T47D (cell line): ENCODE results near the gene FGD4.

Source experiments
- DNase-seq, 2 experiments: peaks; one replicate each; pipeline versions ENCODE4 v3.0.0 to v3.0.0-alpha.2; 2011 to 2012; ENCODE audit warnings: low read depth in 1 of 2, low spot score in 1 of 2
- JUND ChIP-seq: IDR thresholded peaks from 2 replicates; pipeline ENCODE4 v1.6.1; 2012; ENCODE audit warnings: low read depth
- in situ Hi-C: cut with HindIII; loops from 2 replicates; pipeline ENCODE4 v1.10.0; 2016; ENCODE audit warnings: low sequenced_read_pairs, low pct_unique_long_range_greater_than_20kb

The FGD4 gene

GRCh38 chr12:32450363-32450762, 51.0 kb downstream of the FGD4 start:
- TF ChIP-seq JUND: no peak
- in situ Hi-C loops: no loop called here
- no peak for DNase-seq

- in situ Hi-C loops: no loop called here
- TF ChIP-seq JUND: no peak
- DNase-seq: no peak
Observed at GRCh38 chr12:32450768-32451167, 51.4 kb downstream of the FGD4 start.

GRCh38 chr12:32451816-32452215, 52.5 kb downstream of the FGD4 start:
- TF ChIP-seq JUND: no peak
- no peak for DNase-seq
- in situ Hi-C loops: no loop called here

GRCh38 chr12:32454075-32454474, 54.7 kb downstream of the FGD4 start:
- in situ Hi-C loops: no loop called here
- TF ChIP-seq JUND: no peak
- no peak for DNase-seq

- TF ChIP-seq JUND: no peak
- no peak for DNase-seq
- in situ Hi-C loops: no loop called here
Observed at GRCh38 chr12:32454866-32455265, 55.5 kb downstream of the FGD4 start.

GRCh38 chr12:32455607-32456071, 56.3 kb downstream of the FGD4 start:
- in situ Hi-C loops: no loop called here
- peak; percentile 41 to 65 for DNase-seq
- TF ChIP-seq JUND: no peak

GRCh38 chr12:32457251-32458025, 58.1 kb downstream of the FGD4 start:
- TF ChIP-seq JUND: no peak; the same call in 1 of the 2 replicates
- no peak for DNase-seq
- in situ Hi-C loops: no loop called here

- DNase-seq: no peak
- in situ Hi-C loops: no loop called here
- TF ChIP-seq JUND: no peak
Observed at GRCh38 chr12:32460638-32461037, 61.3 kb downstream of the FGD4 start.

- in situ Hi-C loops: no loop called here
- TF ChIP-seq JUND: no peak
Observed at GRCh38 chr12:32462908-32463307, 63.5 kb downstream of the FGD4 start.

GRCh38 chr12:32466187-32466586, 66.8 kb downstream of the FGD4 start:
- no peak for TF ChIP-seq JUND
- in situ Hi-C loops: no loop called here
- DNase-seq: no peak

More at GRCh38 chr12:32462908-32463307, 63.5 kb downstream of the FGD4 start:
- no peak for DNase-seq

GRCh38 chr12:32466986-32467711, 67.8 kb downstream of the FGD4 start:
- in situ Hi-C loops: no loop called here
- DNase-seq: no peak
- no peak for TF ChIP-seq JUND

GRCh38 chr12:32467959-32468863, 68.9 kb downstream of the FGD4 start:
- TF ChIP-seq JUND: no peak
- no peak for DNase-seq
- in situ Hi-C loops: no loop called here

- no peak for DNase-seq
- in situ Hi-C loops: no loop called here
- TF ChIP-seq JUND: no peak
Observed at GRCh38 chr12:32470936-32471470, 71.6 kb downstream of the FGD4 start.
